Effector CD8-positive, alpha-beta T cell (primary cell): Measurements from ENCODE around the gene ZNF23.
"Not testable (repeated sequence)": the region's sequence is repeated elsewhere in the genome, so short reads cannot be mapped to it uniquely, and the experiment has no call there.

Experiments
- DNase-seq: peaks from one replicate; lab custom pipeline; 2025; lab: John Stamatoyannopoulos, UW
- total RNA-seq, 4 experiments: gene quantifications; one replicate each; lab custom pipeline; 2026; lab: John Stamatoyannopoulos, UW

Gene ZNF23
- 1.7 to 2.2 (median 2.1) reads per million in 4 experiments for total RNA-seq

GRCh38 chr16:71461686-71462648 is at the start of gene ZNF23:
Gene ZNF23 (minus strand): TSS chr16:71462247. CDS start chr16:71456796, 5,451 bp downstream.
- DNase-seq, result peak; percentile 55

- DNase-seq, result no peak
Observed at GRCh38 chr16:71507061-71507460, 45.0 kb upstream of the ZNF23 start.

GRCh38 chr16:71504901-71505300 is 42.9 kb upstream of the ZNF23 start:
- no peak for DNase-seq

- DNase-seq, result not testable (repeated sequence)
Observed at GRCh38 chr16:71504051-71504450, 42.0 kb upstream of the ZNF23 start.

- no peak for DNase-seq
Observed at GRCh38 chr16:71501547-71501946, 39.5 kb upstream of the ZNF23 start.

- DNase-seq, result no peak
Observed at GRCh38 chr16:71500964-71501363, 38.9 kb upstream of the ZNF23 start.

- DNase-seq, result peak; percentile 6
Observed at GRCh38 chr16:71499775-71500364, 37.8 kb upstream of the ZNF23 start.

- no peak for DNase-seq
Observed at GRCh38 chr16:71498031-71498430, 36.0 kb upstream of the ZNF23 start.

- no peak for DNase-seq
Observed at GRCh38 chr16:71493213-71493612, 31.2 kb upstream of the ZNF23 start.

GRCh38 chr16:71492786-71493185 is 30.7 kb upstream of the ZNF23 start:
- DNase-seq, result no peak

GRCh38 chr16:71491054-71491453 is 29.0 kb upstream of the ZNF23 start:
- no peak for DNase-seq

- no peak for DNase-seq
Observed at GRCh38 chr16:71490361-71490760, 28.3 kb upstream of the ZNF23 start.

- DNase-seq, result no peak
Observed at GRCh38 chr16:71489122-71489521, 27.1 kb upstream of the ZNF23 start, which contains the start of gene ZNF19. Gene ZNF19 (minus strand): TSS chr16:71489324. CDS start chr16:71482114, 7,210 bp downstream.

- DNase-seq, result peak; percentile 63
Observed at GRCh38 chr16:71484006-71484893, 22.2 kb upstream of the ZNF23 start.

GRCh38 chr16:71482569-71482968 is 20.5 kb upstream of the ZNF23 start:
- DNase-seq, result no peak

GRCh38 chr16:71480956-71481355 is 18.9 kb upstream of the ZNF23 start:
- DNase-seq, result no peak

GRCh38 chr16:71479420-71479819 is 17.4 kb upstream of the ZNF23 start:
- DNase-seq, result no peak

GRCh38 chr16:71476457-71477124 is 14.5 kb upstream of the ZNF23 start:
- DNase-seq, result no peak

- no peak for DNase-seq
Observed at GRCh38 chr16:71474864-71475263, 12.8 kb upstream of the ZNF23 start.

GRCh38 chr16:71473891-71474290 is 11.8 kb upstream of the ZNF23 start:
- DNase-seq, result no peak

GRCh38 chr16:71472931-71473330 is 10.9 kb upstream of the ZNF23 start:
- DNase-seq, result no peak
